GM19240 (cell line): ENCODE results near the gene PPM1G.
A peak's percentile ranks its signal among the peaks of the same experiment; 100 is the strongest.
"Not testable (repeated sequence)": the region's sequence is repeated elsewhere in the genome, so short reads cannot be mapped to it uniquely, and the experiment has no call there.

Experiments used
- DNase-seq: peaks from one replicate; pipeline ENCODE4 v3.0.0; 2011; ENCODE audit warnings: low spot score; ENCODE audit not compliant: insufficient read length

The PPM1G gene, protein sequence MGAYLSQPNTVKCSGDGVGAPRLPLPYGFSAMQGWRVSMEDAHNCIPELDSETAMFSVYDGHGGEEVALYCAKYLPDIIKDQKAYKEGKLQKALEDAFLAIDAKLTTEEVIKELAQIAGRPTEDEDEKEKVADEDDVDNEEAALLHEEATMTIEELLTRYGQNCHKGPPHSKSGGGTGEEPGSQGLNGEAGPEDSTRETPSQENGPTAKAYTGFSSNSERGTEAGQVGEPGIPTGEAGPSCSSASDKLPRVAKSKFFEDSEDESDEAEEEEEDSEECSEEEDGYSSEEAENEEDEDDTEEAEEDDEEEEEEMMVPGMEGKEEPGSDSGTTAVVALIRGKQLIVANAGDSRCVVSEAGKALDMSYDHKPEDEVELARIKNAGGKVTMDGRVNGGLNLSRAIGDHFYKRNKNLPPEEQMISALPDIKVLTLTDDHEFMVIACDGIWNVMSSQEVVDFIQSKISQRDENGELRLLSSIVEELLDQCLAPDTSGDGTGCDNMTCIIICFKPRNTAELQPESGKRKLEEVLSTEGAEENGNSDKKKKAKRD

GRCh38 chr2:27409321-27410073 is at the start of gene PPM1G:
Gene PPM1G (minus strand): TSS chr2:27409591. CDS start chr2:27409422, 169 bp downstream.
- DNase-seq = peak; percentile 84

- no peak for DNase-seq
Observed at GRCh38 chr2:27453968-27454367, 44.6 kb upstream of the PPM1G start.

DNA sequence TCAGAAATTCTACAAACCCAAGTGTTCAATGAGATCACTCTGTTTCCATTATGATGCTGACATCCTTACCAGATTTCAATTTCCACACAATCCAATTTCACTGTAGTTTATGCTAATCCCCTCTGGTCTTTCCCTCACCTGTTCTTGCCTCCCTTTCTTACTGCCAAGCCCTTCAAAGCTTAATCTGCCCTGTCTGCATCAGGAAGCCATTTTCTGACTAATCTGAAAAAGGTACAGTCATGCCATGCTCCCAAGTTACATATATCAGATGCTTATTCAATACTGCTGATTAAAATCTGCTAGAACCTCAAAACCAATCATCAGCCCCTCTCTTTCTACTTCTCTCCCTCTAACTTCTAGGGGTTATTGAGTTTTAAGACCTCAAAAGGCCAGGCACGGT is 41.7 kb upstream of the PPM1G start:
- no peak for DNase-seq

DNA sequence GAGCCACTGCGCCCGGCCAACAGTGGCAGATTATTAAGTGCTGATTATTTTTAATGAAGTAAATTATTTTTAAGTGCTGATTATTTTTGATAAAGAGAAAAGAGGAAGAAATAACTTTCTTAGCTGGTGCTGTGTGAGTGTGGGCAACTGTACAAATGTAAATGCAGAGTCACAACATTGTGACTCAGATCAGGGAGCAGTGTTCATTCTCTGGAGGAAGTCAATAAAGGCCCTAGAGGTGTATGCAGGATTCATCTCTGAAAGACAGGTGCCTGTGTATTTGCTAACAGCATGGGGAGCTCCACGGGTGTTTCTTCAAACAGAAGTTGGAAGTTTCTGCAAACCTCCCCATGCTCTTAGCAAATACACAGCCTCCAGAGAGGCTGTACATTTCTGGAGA is 39.0 kb upstream of the PPM1G start:
- no peak for DNase-seq

- DNase-seq = no peak
Observed at GRCh38 chr2:27446057-27446456, 36.7 kb upstream of the PPM1G start.

DNA sequence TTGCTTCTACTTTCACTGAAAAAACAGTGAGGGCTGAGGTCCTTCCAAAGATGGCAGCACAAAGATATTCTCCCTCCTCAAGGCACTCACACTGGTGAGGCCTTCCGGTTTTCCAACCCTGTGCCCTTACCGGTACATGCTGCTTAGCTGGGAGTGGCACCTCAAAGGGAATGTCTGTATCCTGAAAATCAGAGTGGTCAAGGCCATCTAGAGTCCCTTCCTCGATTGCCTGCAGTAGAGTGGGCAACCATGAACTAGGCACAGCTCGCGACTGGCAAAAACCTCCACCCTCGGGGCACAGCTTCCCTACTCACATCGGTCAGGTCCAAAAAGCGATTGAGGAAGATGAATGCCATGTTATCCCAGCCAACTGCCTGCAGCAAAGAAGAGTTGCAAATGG is 36.2 kb upstream of the PPM1G start:
- no peak for DNase-seq

- no peak for DNase-seq
Observed at GRCh38 chr2:27445155-27445554, 35.8 kb upstream of the PPM1G start.

DNA sequence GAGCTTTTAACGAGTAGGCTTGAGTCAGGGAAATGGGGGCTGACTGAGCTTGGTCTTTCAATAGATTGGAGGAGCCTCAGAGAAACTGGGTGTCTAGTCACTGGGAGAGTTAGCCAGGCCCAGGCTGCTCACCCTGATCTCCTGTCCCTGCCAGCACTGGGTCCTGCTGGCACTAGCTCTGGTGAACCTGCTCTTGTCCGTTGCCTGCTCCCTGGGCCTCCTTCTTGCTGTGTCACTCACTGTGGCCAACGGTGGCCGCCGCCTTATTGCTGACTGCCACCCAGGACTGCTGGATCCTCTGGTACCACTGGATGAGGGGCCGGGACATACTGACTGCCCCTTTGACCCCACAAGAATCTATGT is 33.5 kb upstream of the PPM1G start:
- no peak for DNase-seq

- DNase-seq = no peak
Observed at GRCh38 chr2:27441958-27442919, 32.8 kb upstream of the PPM1G start, which contains the start of gene KRTCAP3. Gene KRTCAP3 (plus strand): TSS chr2:27442381. CDS start chr2:27442413, 32 bp downstream.

DNA sequence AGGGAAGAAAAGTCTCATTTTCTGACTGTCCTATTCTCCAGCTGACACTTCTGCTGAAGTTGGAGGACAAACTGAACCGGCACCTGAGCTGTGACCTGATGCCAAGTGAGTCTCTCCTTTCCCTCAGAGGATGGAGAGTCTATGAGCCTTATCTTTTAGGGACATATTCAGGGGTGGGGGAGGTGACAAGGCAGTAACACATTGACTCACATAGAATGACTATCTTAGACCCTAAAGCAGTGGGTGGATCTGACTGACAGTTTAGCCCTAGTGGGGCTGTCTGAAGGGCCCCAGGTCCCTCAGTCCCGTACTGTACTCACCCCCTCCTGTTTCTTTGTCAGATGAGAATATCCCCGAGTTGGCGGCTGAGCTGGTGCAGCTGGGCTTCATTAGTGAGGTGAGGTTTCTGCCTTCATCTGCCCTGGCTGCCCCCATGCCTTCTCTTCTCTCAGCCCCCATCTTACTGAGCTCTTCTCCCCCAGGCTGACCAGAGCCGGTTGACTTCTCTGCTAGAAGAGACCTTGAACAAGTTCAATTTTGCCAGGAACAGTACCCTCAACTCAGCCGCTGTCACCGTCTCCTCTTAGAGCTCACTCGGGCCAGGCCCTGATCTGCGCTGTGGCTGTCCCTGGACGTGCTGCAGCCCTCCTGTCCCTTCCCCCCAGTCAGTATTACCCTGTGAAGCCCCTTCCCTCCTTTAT is 32.0 kb upstream of the PPM1G start:
- no peak for DNase-seq

DNA sequence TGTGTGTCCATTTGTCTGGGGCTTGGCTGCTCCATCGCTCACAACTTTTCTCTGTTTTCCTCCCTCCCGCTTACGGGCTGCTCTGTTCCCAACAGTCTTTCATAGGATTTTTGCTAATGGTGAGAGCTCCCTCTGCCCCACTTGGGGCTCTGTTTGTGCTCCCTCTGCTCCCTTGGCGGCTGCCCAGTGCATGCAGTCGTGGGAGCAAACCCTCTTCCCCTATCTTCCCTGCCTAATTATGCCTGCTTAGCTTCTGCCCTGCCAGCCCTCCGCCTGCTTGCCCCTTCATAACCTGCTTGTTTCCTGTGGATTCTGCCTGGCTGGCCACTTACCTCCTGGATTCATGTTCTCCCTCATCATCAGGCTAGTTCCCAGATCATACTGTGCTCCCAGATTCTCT is 26.2 kb upstream of the PPM1G start:
- DNase-seq = no peak

DNA sequence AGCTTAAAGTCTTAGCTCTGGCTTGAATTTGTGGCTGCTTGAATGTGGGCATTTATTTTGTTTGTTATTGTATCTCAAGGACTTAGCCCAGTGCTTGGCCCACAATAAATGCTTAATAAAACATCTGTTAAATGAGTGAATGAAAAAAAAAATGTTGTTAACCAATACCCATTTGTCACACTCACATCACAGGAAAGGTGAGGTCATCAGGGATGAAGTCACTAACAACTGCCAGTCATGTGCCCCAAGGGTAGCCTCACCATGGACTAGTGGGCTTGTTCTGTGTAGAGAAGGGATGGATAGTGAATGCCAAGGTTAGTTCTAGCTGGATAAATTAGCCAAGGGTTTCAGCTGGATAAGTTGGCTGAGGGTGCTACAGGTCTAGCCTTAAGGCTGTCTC is 22.0 kb upstream of the PPM1G start:
- no peak for DNase-seq

DNA sequence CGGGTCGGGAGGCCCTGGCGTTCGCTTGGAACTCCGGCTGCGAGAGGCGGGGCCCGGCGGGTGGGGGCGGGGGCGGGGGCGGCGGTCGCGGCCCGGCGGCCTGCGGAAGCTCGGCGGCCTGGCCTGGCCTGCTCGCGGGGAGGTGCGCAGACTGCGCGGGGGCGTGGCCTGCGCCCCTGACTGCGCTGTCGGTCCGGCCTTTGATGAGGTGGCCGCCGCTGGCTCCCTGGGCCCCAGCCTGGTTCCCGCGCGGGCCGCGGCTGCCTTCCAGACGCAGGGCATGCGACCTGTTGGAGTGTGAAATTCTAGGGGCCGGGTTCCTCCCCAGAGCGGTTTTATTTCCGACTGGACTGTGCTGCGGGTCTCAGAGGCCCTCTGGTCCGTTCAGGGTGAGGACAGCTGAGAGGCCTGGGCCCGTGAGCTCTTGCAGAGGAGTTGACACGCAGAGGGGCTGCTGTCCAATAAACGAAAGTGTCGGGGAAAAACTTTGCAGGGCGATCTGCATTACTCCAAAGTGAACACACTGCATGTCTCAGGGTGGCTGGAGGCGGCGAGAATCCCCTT is 19.7 kb upstream of the PPM1G start:
- DNase-seq = peak; percentile 73

DNA sequence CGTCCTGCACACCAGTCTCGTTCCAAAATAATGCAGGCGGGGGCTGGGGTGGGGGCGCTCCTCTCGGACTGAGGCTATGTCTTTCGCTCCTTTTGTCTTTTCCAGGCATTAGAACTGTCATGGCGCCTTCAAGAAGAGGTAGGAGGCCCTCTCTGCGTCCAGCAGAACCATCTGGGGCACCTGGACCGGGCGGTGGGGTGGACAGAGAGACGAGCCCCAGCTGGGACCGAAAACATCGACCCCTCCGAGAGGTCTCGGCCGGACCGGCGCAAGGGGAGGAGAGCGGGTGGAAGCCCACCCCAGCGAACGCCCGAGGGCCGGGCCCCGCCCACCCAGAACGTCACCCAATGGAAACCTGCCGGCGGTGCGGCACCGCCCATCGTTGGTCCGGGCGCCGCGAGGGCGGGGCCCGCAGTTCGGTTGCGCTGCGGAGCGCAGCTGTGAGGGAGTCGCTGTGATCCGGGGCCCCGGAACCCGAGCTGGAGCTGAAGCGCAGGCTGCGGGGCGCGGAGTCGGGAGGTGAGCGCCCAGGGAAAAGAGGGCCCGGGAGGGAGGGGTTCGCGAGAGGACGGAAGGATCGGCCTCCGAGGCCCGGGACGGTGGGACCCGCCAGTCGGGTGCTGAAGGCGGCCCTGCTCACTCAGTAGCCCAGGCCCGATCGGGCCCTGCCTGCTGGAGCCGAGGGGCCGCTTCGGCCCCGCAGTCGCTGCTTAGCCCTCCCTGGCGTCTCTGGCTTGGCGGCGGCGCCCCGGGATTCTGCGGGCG is 19.0 kb upstream of the PPM1G start, which contains the start of gene NRBP1:
Gene NRBP1 (plus strand): TSS at position 419 of the 765 bp plus-strand sequence. CDS start 4,643 bp downstream, outside the sequence.
- peak; percentile 74 for DNase-seq

- DNase-seq = no peak
Observed at GRCh38 chr2:27427863-27428212, 18.4 kb upstream of the PPM1G start.

GRCh38 chr2:27425039-27425438 is 15.6 kb upstream of the PPM1G start:
- not testable (repeated sequence) for DNase-seq

- no peak for DNase-seq
Observed at GRCh38 chr2:27422958-27423357, 13.6 kb upstream of the PPM1G start.

GRCh38 chr2:27421660-27422250 is 12.4 kb upstream of the PPM1G start:
- DNase-seq = no peak

DNA sequence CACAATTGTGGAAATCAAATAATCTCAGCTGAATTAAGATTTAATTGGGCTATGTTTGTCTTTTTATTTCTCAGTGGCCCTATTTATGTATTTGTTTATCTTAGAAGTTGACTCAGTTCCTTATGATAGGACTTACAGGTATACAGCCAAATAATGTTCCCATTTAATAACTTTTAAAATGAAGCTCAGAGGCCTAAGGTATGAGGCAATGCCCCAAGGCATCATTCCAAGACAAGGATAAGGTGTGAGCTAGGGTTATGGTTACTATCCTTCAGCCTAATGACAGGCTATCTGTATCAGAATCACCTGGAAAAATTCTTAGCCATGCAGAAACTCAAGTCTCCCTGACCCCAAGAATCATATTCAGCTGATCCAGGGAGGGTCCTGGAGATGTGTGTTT is 11.6 kb upstream of the PPM1G start:
- DNase-seq = no peak
